H9 (cell line): ENCODE measurements around the gene TMBIM6. TPM values are rescaled to one million over a fixed set of nuclear protein-coding genes. Genes with fewer than 3 reads are reported as not detected.

ENCODE experiments used
- DNase-seq: peaks from one replicate; pipeline ENCODE4 v3.0.0-alpha.2; 2017
- H2AFZ ChIP-seq: one replicate; pipeline ENCODE4 v1.6.1; 2013; ENCODE audit warnings: mild to moderate bottlenecking, low read length, control low read depth, moderate library complexity
- H2AK5ac ChIP-seq: 2 replicates; pipeline ENCODE4 v1.6.1; 2013; ENCODE audit warnings: low read length, control low read depth, mixed read lengths; ENCODE audit not compliant: insufficient read length
- H2BK120ac ChIP-seq: one replicate; pipeline ENCODE4 v1.6.1; 2013; ENCODE audit warnings: low read depth, mild to moderate bottlenecking, low read length, control low read depth, inconsistent platforms; ENCODE audit not compliant: poor library complexity, severe bottlenecking
- H2BK12ac ChIP-seq: 2 replicates; pipeline ENCODE4 v1.6.1; 2013; ENCODE audit warnings: low read length, control low read depth, mixed read lengths, low read depth; ENCODE audit not compliant: insufficient read length
- H2BK15ac ChIP-seq: 2 replicates; pipeline ENCODE4 v1.6.1; 2013; ENCODE audit warnings: low read depth, low read length, control low read depth
- H2BK20ac ChIP-seq: one replicate; pipeline ENCODE4 v1.6.1; 2013; ENCODE audit warnings: low read depth, mild to moderate bottlenecking, low read length, control low read depth, inconsistent platforms; ENCODE audit not compliant: poor library complexity, severe bottlenecking
- H2BK5ac ChIP-seq: 2 replicates; pipeline ENCODE4 v1.6.1; 2013; ENCODE audit warnings: low read length, control low read depth, mixed read lengths; ENCODE audit not compliant: insufficient read length
- H3K14ac ChIP-seq: 2 replicates; pipeline ENCODE4 v1.6.1; 2013; ENCODE audit warnings: low read length, control low read depth; ENCODE audit not compliant: insufficient read depth
- H3K18ac ChIP-seq: 2 replicates; pipeline ENCODE4 v1.6.1; 2013; ENCODE audit warnings: low read depth, mild to moderate bottlenecking, mixed read lengths, low read length, control low read depth; ENCODE audit not compliant: insufficient read length
- H3K23ac ChIP-seq: 2 replicates; pipeline ENCODE4 v1.6.1; 2013; ENCODE audit warnings: low read length, control low read depth, mixed read lengths, low read depth; ENCODE audit not compliant: insufficient read length
- H3K23me2 ChIP-seq: 2 replicates; pipeline ENCODE4 v1.6.1; 2013; ENCODE audit warnings: low read depth, mild to moderate bottlenecking, mixed read lengths, low read length, control low read depth; ENCODE audit not compliant: insufficient read length, poor library complexity, severe bottlenecking
- H3K27ac ChIP-seq: 2 replicates; pipeline ENCODE4 v1.5.1; 2013; ENCODE audit warnings: low read length, control low read depth, mixed read lengths, low read depth; ENCODE audit not compliant: insufficient read length
- H3K27me3 ChIP-seq: 2 replicates; pipeline ENCODE4 v1.6.1; 2013; ENCODE audit warnings: low read length, control low read depth, inconsistent platforms; ENCODE audit not compliant: insufficient read depth
- H3K4ac ChIP-seq: 2 replicates; pipeline ENCODE4 v1.6.1; 2013; ENCODE audit warnings: low read depth, mild to moderate bottlenecking, control low read depth, inconsistent platforms, low read length, moderate library complexity
- H3K4me1 ChIP-seq: 2 replicates; pipeline ENCODE4 v1.6.1; 2013; ENCODE audit warnings: low read length, control low read depth, inconsistent platforms; ENCODE audit not compliant: insufficient read depth
- H3K4me2 ChIP-seq: 2 replicates; pipeline ENCODE4 v1.6.1; 2013; ENCODE audit warnings: low read length, control low read depth, mixed read lengths; ENCODE audit not compliant: insufficient read length, insufficient read depth
- H3K56ac ChIP-seq: 2 replicates; pipeline ENCODE4 v1.6.1; 2013; ENCODE audit warnings: low read depth, mild to moderate bottlenecking, mixed read lengths, low read length, control low read depth; ENCODE audit not compliant: insufficient read length
- H3K79me1 ChIP-seq: 2 replicates; pipeline ENCODE4 v1.6.1; 2013; ENCODE audit warnings: low read depth, mild to moderate bottlenecking, moderate library complexity, low read length, control low read depth, inconsistent platforms; ENCODE audit not compliant: insufficient read depth, poor library complexity, severe bottlenecking
- H3K79me2 ChIP-seq: 2 replicates; pipeline ENCODE4 v1.6.1; 2013; ENCODE audit warnings: low read length, control low read depth, inconsistent platforms; ENCODE audit not compliant: insufficient read depth
- H3K9ac ChIP-seq: 2 replicates; pipeline ENCODE4 v1.6.1; 2013; ENCODE audit warnings: low read length, control low read depth, mixed read lengths; ENCODE audit not compliant: insufficient read length; ENCODE audit errors: extremely low read depth
- H3K9me3 ChIP-seq: one replicate; pipeline ENCODE4 v1.6.1; 2013; ENCODE audit warnings: low read depth, low read length, inconsistent platforms; ENCODE audit not compliant: control insufficient read depth
- H3T11ph ChIP-seq: one replicate; pipeline ENCODE4 v1.6.1; 2013; ENCODE audit warnings: mild to moderate bottlenecking, low read length, control low read depth, inconsistent platforms
- H4K20me1 ChIP-seq: one replicate; pipeline ENCODE4 v1.6.1; 2013; ENCODE audit not compliant: control insufficient read depth, insufficient read length, insufficient read depth
- H4K5ac ChIP-seq: 2 replicates; pipeline ENCODE4 v1.6.1; 2013; ENCODE audit warnings: low read depth, mild to moderate bottlenecking, mixed read lengths, low read length, control low read depth; ENCODE audit not compliant: insufficient read length
- H4K8ac ChIP-seq: replicated peaks from 2 replicates; pipeline ENCODE4 v1.6.1; 2013; ENCODE audit warnings: low read length, control low read depth, mixed read lengths, low read depth; ENCODE audit not compliant: insufficient read length
- H4K91ac ChIP-seq: 2 replicates; pipeline ENCODE4 v1.6.1; 2013; ENCODE audit warnings: low read depth, mild to moderate bottlenecking, moderate library complexity, mixed read lengths, low read length, control low read depth; ENCODE audit not compliant: insufficient read length
- H3K27ac Mint-ChIP-seq, 3 experiments: 2 replicates in 2 of 3; 3 replicates in 1 of 3; pipeline ENCODE4 v1.8.0; 2020 to 2021; ENCODE audit warnings: mixed read lengths in 3 of 3, mild to moderate bottlenecking in 1 of 3, moderate library complexity in 1 of 3
- H3K27me3 Mint-ChIP-seq: 2 replicates; pipeline ENCODE4 v1.8.0; 2021; ENCODE audit warnings: low read depth, mild to moderate bottlenecking, moderate library complexity, mixed read lengths
- H3K36me3 Mint-ChIP-seq, 3 experiments: 2 replicates in 2 of 3; 3 replicates in 1 of 3; pipeline ENCODE4 v1.8.0; 2020 to 2021; ENCODE audit warnings: low read depth in 3 of 3, mixed read lengths in 3 of 3; ENCODE audit not compliant: insufficient read depth in 1 of 3
- H3K4me1 Mint-ChIP-seq, 2 experiments: 2 replicates each; pipeline ENCODE4 v1.8.0; 2020; ENCODE audit warnings: mixed read lengths in 2 of 2
- H3K4me3 Mint-ChIP-seq, 2 experiments: 2 replicates in 1 of 2; 3 replicates in 1 of 2; pipeline ENCODE4 v1.8.0; 2020 to 2021; ENCODE audit warnings: mild to moderate bottlenecking in 2 of 2, mixed read lengths in 2 of 2, moderate library complexity in 1 of 2
- H3K9me3 Mint-ChIP-seq, 2 experiments: 2 replicates in 1 of 2; 3 replicates in 1 of 2; pipeline ENCODE4 v1.8.0; 2020; ENCODE audit warnings: mild to moderate bottlenecking in 2 of 2, mixed read lengths in 2 of 2, moderate library complexity in 1 of 2
- CTCF ChIP-seq: fragments of 200-600 bp; sonication (generic); conservative IDR thresholded peaks from 3 replicates; pipeline ENCODE4 v1.8.0; 2021; ENCODE audit warnings: antibody characterized with exemption, mild to moderate bottlenecking
- WGBS: extraction: QIAGEN DNeasy Blood & Tissue Kit; methylation state at CpG from one replicate; pipeline ENCODE4 v1.1.7; 2013; ENCODE audit warnings: missing lambda C conversion rate, low lambda C conversion rate, mixed read lengths; ENCODE audit not compliant: insufficient read length; ENCODE audit errors: extremely low coverage; 5-methylcytosine and 5-hydroxymethylcytosine counted together
- total RNA-seq: library from RNA; stranded (reverse); gene quantifications from 2 replicates; pipeline ENCODE4 v1.2.1, GENCODE V29; 2021

The TMBIM6 gene
- total RNA-seq, 1 experiment from 2014 or later, result 362 TPM

- Histone ChIP-seq H4K8ac (no peak overlapping the region), H3K23ac (no peak overlapping the region), H3K4ac (no peak overlapping the region), H4K5ac (no peak overlapping the region), H3K9ac (peak overlapping the region; percentile 61), H3K79me2 (peaks cover 25% of the 10 kb centered on the region; the same call in 1 of the 2 replicates), H3K27me3 (peaks cover 4% of the 10 kb centered on the region; the same call in 1 of the 2 replicates), H3K23me2 (peaks cover 14% of the 10 kb centered on the region), H2AK5ac (no peak overlapping the region), H2AFZ (no peak overlapping the region), H2BK5ac (no peak overlapping the region), H3K14ac (peak overlapping the region; percentile 65), H2BK15ac (no peak overlapping the region), H2BK12ac (no peak overlapping the region), H4K20me1 (no peaks in the 10 kb centered on the region), H2BK20ac (no peak overlapping the region), H3K18ac (peak overlapping the region; percentile 37), H3K56ac (no peak overlapping the region), H3K27ac (no peak overlapping the region), H2BK120ac (no peak overlapping the region), H3K4me1 (peaks cover 18% of the 10 kb centered on the region), H3T11ph (no peak overlapping the region), H3K9me3 (no peaks in the 10 kb centered on the region), H4K91ac (no peak overlapping the region), H3K4me2 (peak overlapping the region; percentile 65), H3K79me1 (no peaks in the 10 kb centered on the region)
- Mint-ChIP-seq H3K4me3 (peak overlapping the region; percentile 84 to 94), H3K27ac (peak overlapping the region in 2 of 3 experiments; percentile 37 to 78; a peak in 2 of 7 replicates), H3K9me3 (no peaks in the 10 kb centered on the region), H3K36me3 (no peaks in the 10 kb centered on the region), H3K27me3 (peaks cover 27% of the 10 kb centered on the region), H3K4me1 (peaks cover 38 to 39% of the 10 kb centered on the region in 2 experiments)
- TF ChIP-seq CTCF, result no peak
- peak; percentile 62 for DNase-seq
- no CpG with 5 or more reads among the region's 43 CpGs for WGBS
Measured at GRCh38 chr12:49706351-49707127, 34.8 kb upstream of the TMBIM6 start.
